ENCODE data around the gene SRSF4.
"Not testable (repeated sequence)": the region's sequence is repeated elsewhere in the genome, so short reads cannot be mapped to it uniquely, and the experiment has no call there.

Gene SRSF4

GRCh38 chr1:29166291-29166878 lies 15.3 kb downstream of the SRSF4 start:
- no peak for DNase-seq (ENCODE audit: low read depth in 2 of 3, low spot score in 2 of 3)

GRCh38 chr1:29164588-29164987 lies 17.1 kb downstream of the SRSF4 start:
- DNase-seq (ENCODE audit: low read depth in 2 of 3, low spot score in 2 of 3): no peak

- no peak for DNase-seq (ENCODE audit: low read depth in 2 of 3, low spot score in 2 of 3)
These were observed 19.1 kb downstream of the SRSF4 start for GRCh38 chr1:29162476-29163138.

GRCh38 chr1:29162025-29162424 lies 19.7 kb downstream of the SRSF4 start:
- DNase-seq (ENCODE audit: low read depth in 2 of 3, low spot score in 2 of 3): no peak

GRCh38 chr1:29159773-29160172 lies 21.9 kb downstream of the SRSF4 start:
- DNase-seq (ENCODE audit: low read depth in 2 of 3, low spot score in 2 of 3): no peak

- DNase-seq (ENCODE audit: low read depth in 2 of 3, low spot score in 2 of 3): no peak
These were observed 24.5 kb downstream of the SRSF4 start for GRCh38 chr1:29157269-29157601.

GRCh38 chr1:29156543-29157268 lies 25.0 kb downstream of the SRSF4 start:
- DNase-seq (ENCODE audit: low read depth in 2 of 3, low spot score in 2 of 3): no peak

- DNase-seq (ENCODE audit: low read depth in 2 of 3, low spot score in 2 of 3): no peak
These were observed 29.5 kb downstream of the SRSF4 start for GRCh38 chr1:29152046-29152805.

GRCh38 chr1:29150346-29150745 lies 31.4 kb downstream of the SRSF4 start:
- DNase-seq (ENCODE audit: low read depth in 2 of 3, low spot score in 2 of 3): not testable (repeated sequence)

GRCh38 chr1:29148656-29149491 lies 32.8 kb downstream of the SRSF4 start:
- DNase-seq (ENCODE audit: low read depth in 2 of 3, low spot score in 2 of 3): no peak

GRCh38 chr1:29145739-29146437 lies 35.8 kb downstream of the SRSF4 start:
- no peak for DNase-seq (ENCODE audit: low read depth in 2 of 3, low spot score in 2 of 3)

GRCh38 chr1:29144178-29144577 lies 37.5 kb downstream of the SRSF4 start:
- no peak for DNase-seq (ENCODE audit: low read depth in 2 of 3, low spot score in 2 of 3)

GRCh38 chr1:29142714-29143113 lies 39.0 kb downstream of the SRSF4 start:
- no peak for DNase-seq (ENCODE audit: low read depth in 2 of 3, low spot score in 2 of 3)

- DNase-seq (ENCODE audit: low read depth in 2 of 3, low spot score in 2 of 3): no peak
These were observed 45.2 kb downstream of the SRSF4 start for GRCh38 chr1:29136391-29136915.

- DNase-seq (ENCODE audit: low read depth in 2 of 3, low spot score in 2 of 3): no peak
These were observed 47.0 kb downstream of the SRSF4 start for GRCh38 chr1:29134695-29135028.

GRCh38 chr1:29133861-29134694 lies 47.6 kb downstream of the SRSF4 start:
- no peak for DNase-seq (ENCODE audit: low read depth in 2 of 3, low spot score in 2 of 3)

GRCh38 chr1:29131056-29131455 lies 50.6 kb downstream of the SRSF4 start:
- not testable (repeated sequence) for DNase-seq (ENCODE audit: low read depth in 2 of 3, low spot score in 2 of 3)

GRCh38 chr1:29129916-29130315 lies 51.8 kb downstream of the SRSF4 start:
- no peak for DNase-seq (ENCODE audit: low read depth in 2 of 3, low spot score in 2 of 3)

GRCh38 chr1:29128739-29129138 lies 53.0 kb downstream of the SRSF4 start:
- no peak for DNase-seq (ENCODE audit: low read depth in 2 of 3, low spot score in 2 of 3)
